GM23248 (cell line): ENCODE measurements around the gene ZNF384. TPM values are rescaled to one million over a fixed set of nuclear protein-coding genes. Genes with fewer than 3 reads are reported as not detected.

Source experiments
- DNase-seq: peaks from one replicate; pipeline ENCODE4 v3.0.0-alpha.2; 2015
- H2AFZ ChIP-seq: fragments of 200-600 bp; sonication (generic); 2 replicates; pipeline ENCODE4 v1.6.1; 2016; ENCODE audit warnings: antibody characterized with exemption
- H3F3A ChIP-seq: fragments of 200-600 bp; sonication (generic); 2 replicates; pipeline ENCODE4 v1.6.1; 2016; ENCODE audit warnings: mild to moderate bottlenecking, antibody characterized with exemption, mixed run types; ENCODE audit not compliant: insufficient read depth
- H3K27ac ChIP-seq: fragments of 200-600 bp; sonication (generic); 2 replicates; pipeline ENCODE4 v1.5.1; 2016; ENCODE audit warnings: mild to moderate bottlenecking
- H3K27me3 ChIP-seq: fragments of 200-600 bp; sonication (generic); replicated peaks from 2 replicates; pipeline ENCODE4 v1.6.1; 2016; ENCODE audit warnings: mild to moderate bottlenecking; ENCODE audit not compliant: insufficient read depth
- H3K36me3 ChIP-seq: fragments of 200-600 bp; sonication (generic); 2 replicates; pipeline ENCODE4 v1.6.1; 2016; ENCODE audit warnings: low read depth, mild to moderate bottlenecking
- H3K4me1 ChIP-seq: fragments of 200-600 bp; sonication (generic); 2 replicates; pipeline ENCODE4 v1.6.1; 2016; ENCODE audit warnings: mild to moderate bottlenecking; ENCODE audit not compliant: insufficient read depth
- H3K4me2 ChIP-seq: fragments of 200-600 bp; sonication (generic); one replicate; pipeline ENCODE4 v1.6.1; 2016; ENCODE audit warnings: mild to moderate bottlenecking; ENCODE audit not compliant: unreplicated experiment
- H3K4me3 ChIP-seq: fragments of 200-600 bp; sonication (generic); 2 replicates; pipeline ENCODE4 v1.5.1; 2016; ENCODE audit warnings: mild to moderate bottlenecking
- H3K79me2 ChIP-seq: fragments of 200-600 bp; sonication (generic); 2 replicates; pipeline ENCODE4 v1.6.1; 2016; ENCODE audit warnings: mild to moderate bottlenecking; ENCODE audit not compliant: insufficient read depth
- H3K9ac ChIP-seq: fragments of 200-600 bp; sonication (generic); 2 replicates; pipeline ENCODE4 v1.6.1; 2016; ENCODE audit warnings: mild to moderate bottlenecking
- H3K9me2 ChIP-seq: fragments of 200-600 bp; sonication (generic); 2 replicates; pipeline ENCODE4 v1.6.1; 2016; ENCODE audit warnings: mixed run types, mild to moderate bottlenecking, moderate library complexity; ENCODE audit not compliant: insufficient read depth
- H3K9me3 ChIP-seq: fragments of 200-600 bp; sonication (generic); one replicate; pipeline ENCODE4 v1.6.1; 2017; ENCODE audit warnings: low read depth
- H4K20me1 ChIP-seq: fragments of 200-600 bp; sonication (generic); 2 replicates; pipeline ENCODE4 v1.6.0; 2016; ENCODE audit not compliant: insufficient read depth
- EZH2 ChIP-seq: fragments of 200-600 bp; sonication (generic); IDR thresholded peaks from 2 replicates; pipeline ENCODE4 v1.6.1; 2018; ENCODE audit warnings: antibody characterized with exemption, mild to moderate bottlenecking; ENCODE audit not compliant: insufficient read depth, poor library complexity, severe bottlenecking
- EZH2phosphoT487 ChIP-seq: fragments of 200-600 bp; sonication (generic); IDR thresholded peaks from 2 replicates; pipeline ENCODE4 v1.6.1; 2018; ENCODE audit warnings: antibody characterized with exemption, moderate library complexity, mild to moderate bottlenecking, low read depth; ENCODE audit not compliant: insufficient read depth
- WGBS, 2 experiments: methylation state at CpG; one replicate each; pipeline ENCODE4 v1.1.6; 2015 to 2017; ENCODE audit warnings: low lambda C conversion rate in 2 of 2, low coverage in 1 of 2; ENCODE audit errors: missing lambda C conversion rate in 2 of 2; 5-methylcytosine and 5-hydroxymethylcytosine counted together
- in situ Hi-C: fragments of 300-500 bp; cut with MboI; formaldehyde crosslinking; loops from 2 replicates; pipeline ENCODE4 v1.15.0; 2020
- polyA plus RNA-seq: library from polyadenylated mRNA; unstranded; fragments of >200 nt; fragmentation: Nextera tagmentation; extraction: Ambion mirVana; gene quantifications from 2 replicates; pipeline ENCODE4 v1.2.1, GENCODE V29; 2016
- total RNA-seq: library from RNA; depleted of rRNA; stranded (reverse); fragments of >200 nt; shearing (Covaris generic); gene quantifications from 2 replicates; pipeline ENCODE4 v1.2.3, GENCODE V29; 2014

The ZNF384 gene
- total and polyA plus RNA-seq, 2 experiments from 2014 or later = 26.0 to 26.2 TPM

- TF ChIP-seq EZH2 = no peak
- no peak for TF ChIP-seq EZH2phosphoT487
- H3K79me2 ChIP-seq = no peaks in the 10 kb centered on the region
- H3K27ac ChIP-seq = no peak overlapping the region
- 67 to 69% methylated on average over 27 to 28 of the region's 28 CpGs for WGBS, 2 experiments
- H3K9me3 ChIP-seq = no peaks in the 10 kb centered on the region
- no peaks in the 10 kb centered on the region for H3K27me3 ChIP-seq
- in situ Hi-C loops = no loop called here
- no peak overlapping the region for H3K9ac ChIP-seq
- no peak for DNase-seq
- H3K9me2 ChIP-seq = no peaks in the 10 kb centered on the region
- no peak overlapping the region for H3K4me2 ChIP-seq
- H3K4me1 ChIP-seq = no peaks in the 10 kb centered on the region
- H4K20me1 ChIP-seq = no peaks in the 10 kb centered on the region
- no peaks in the 10 kb centered on the region for H3F3A ChIP-seq
- no peak overlapping the region for H2AFZ ChIP-seq
- no peak overlapping the region for H3K4me3 ChIP-seq
- peaks cover 7% of the 10 kb centered on the region; the same call in 1 of the 2 replicates for H3K36me3 ChIP-seq
Measured at GRCh38 chr12:6646276-6647082, 42.7 kb downstream of the ZNF384 start.

- Histone ChIP-seq H2AFZ (no peak overlapping the region), H3K4me3 (no peak overlapping the region), H3K9ac (no peak overlapping the region), H3K27me3 (no peaks in the 10 kb centered on the region; the same call in 1 of the 2 replicates), H3K9me2 (no peaks in the 10 kb centered on the region), H3K9me3 (no peaks in the 10 kb centered on the region), H3F3A (no peaks in the 10 kb centered on the region), H3K36me3 (peaks cover 1% of the 10 kb centered on the region; the same call in 1 of the 2 replicates), H3K4me2 (no peak overlapping the region), H3K79me2 (no peaks in the 10 kb centered on the region), H4K20me1 (no peaks in the 10 kb centered on the region), H3K27ac (no peak overlapping the region), H3K4me1 (no peaks in the 10 kb centered on the region)
- 11 to 15% methylated on average over 5 of the region's 5 CpGs for WGBS, 2 experiments
- no peak for DNase-seq
- TF ChIP-seq EZH2phosphoT487 (no peak), EZH2 (no peak)
- in situ Hi-C loops = no loop called here
Measured at GRCh38 chr12:6644903-6645302, 44.3 kb downstream of the ZNF384 start.

DNA sequence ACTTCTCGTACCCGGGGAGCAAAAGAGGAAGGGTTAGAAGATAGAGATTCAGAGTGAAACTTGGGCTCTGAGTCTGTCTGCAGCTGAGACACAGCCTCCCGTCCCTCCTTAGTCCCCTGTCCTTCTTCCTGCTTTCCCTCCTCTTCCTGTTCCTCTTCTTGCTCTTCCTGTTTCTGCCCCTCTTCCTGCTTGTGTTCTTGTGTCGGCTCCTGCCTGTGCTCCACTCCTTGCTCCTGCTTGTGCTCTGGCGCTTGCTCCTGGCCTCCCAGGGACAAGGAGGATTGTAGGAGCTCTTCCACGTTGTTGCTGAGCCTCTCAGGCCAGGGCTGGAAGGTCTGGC, 44.9 kb downstream of the ZNF384 start:
- Histone ChIP-seq H3F3A (no peaks in the 10 kb centered on the region), H3K27ac (no peak overlapping the region), H3K4me1 (no peaks in the 10 kb centered on the region), H3K27me3 (no peaks in the 10 kb centered on the region; the same call in 1 of the 2 replicates), H4K20me1 (no peaks in the 10 kb centered on the region), H3K4me3 (no peak overlapping the region), H3K9me2 (no peaks in the 10 kb centered on the region), H2AFZ (no peak overlapping the region), H3K9me3 (no peaks in the 10 kb centered on the region), H3K9ac (no peak overlapping the region), H3K79me2 (no peaks in the 10 kb centered on the region), H3K4me2 (no peak overlapping the region), H3K36me3 (no peaks in the 10 kb centered on the region)
- no peak for TF ChIP-seq EZH2
- no peak for TF ChIP-seq EZH2phosphoT487
- in situ Hi-C loops = no loop called here
- WGBS, 2 experiments = 62 to 73% methylated on average over 6 of the region's 6 CpGs
- DNase-seq = no peak

DNA sequence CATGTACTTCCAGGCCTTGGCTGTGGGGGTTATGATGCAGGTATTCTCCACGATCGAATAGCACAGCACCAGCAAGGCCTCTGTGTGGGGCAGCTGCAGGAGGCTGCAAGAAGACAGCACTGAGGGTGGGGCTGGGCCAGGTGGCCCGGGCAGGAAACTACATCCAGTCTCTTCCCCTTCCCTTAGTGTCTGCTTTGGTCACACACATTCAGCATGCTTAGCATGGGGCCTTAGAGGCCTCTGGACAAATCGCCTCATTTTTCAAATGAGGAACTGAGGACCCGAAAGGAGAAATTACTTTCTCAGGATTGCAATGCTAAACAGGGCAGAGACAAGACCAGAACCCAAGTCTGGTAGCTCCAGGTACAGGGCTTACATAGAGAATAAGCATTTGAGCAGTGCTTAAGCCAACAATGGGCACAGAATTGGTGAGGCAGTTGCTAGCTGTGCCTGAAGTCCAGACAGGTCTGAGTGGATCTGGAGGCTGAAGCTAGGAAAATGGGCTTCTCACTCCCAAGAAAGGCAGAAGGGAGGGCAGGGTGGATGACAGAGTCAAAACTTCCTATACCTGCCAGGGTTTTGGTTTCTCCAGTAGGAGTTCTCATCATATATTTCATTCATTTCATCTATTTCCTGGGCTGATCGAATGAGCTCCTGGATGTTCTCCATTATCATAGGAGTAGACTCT, 45.5 kb downstream of the ZNF384 start:
- no peak overlapping the region for H3K4me2 ChIP-seq
- DNase-seq = no peak
- no peaks in the 10 kb centered on the region for H3K36me3 ChIP-seq
- WGBS, 2 experiments = 71 to 74% methylated on average over 6 of the region's 6 CpGs
- H2AFZ ChIP-seq = no peak overlapping the region
- H3K4me3 ChIP-seq = no peak overlapping the region
- no peak overlapping the region for H3K27ac ChIP-seq
- TF ChIP-seq EZH2phosphoT487 (no peak), EZH2 (no peak)
- no peaks in the 10 kb centered on the region for H3K9me2 ChIP-seq
- in situ Hi-C loops = no loop called here
- no peaks in the 10 kb centered on the region for H3K4me1 ChIP-seq
- H4K20me1 ChIP-seq = no peaks in the 10 kb centered on the region
- no peaks in the 10 kb centered on the region for H3K9me3 ChIP-seq
- no peak overlapping the region for H3K9ac ChIP-seq
- H3F3A ChIP-seq = no peaks in the 10 kb centered on the region
- no peaks in the 10 kb centered on the region for H3K79me2 ChIP-seq
- no peaks in the 10 kb centered on the region; the same call in 1 of the 2 replicates for H3K27me3 ChIP-seq
